ENCODE measurements around the gene FBN1. TPM values are rescaled to one million over a fixed set of nuclear protein-coding genes. Genes with fewer than 3 reads are reported as not detected.

Gene FBN1
- total and polyA plus RNA-seq, 2 of the 13 experiments (the other 11 are each of a cell fraction or from before 2014, with no cell fraction given): 1.5 to 3.0 TPM

DNA sequence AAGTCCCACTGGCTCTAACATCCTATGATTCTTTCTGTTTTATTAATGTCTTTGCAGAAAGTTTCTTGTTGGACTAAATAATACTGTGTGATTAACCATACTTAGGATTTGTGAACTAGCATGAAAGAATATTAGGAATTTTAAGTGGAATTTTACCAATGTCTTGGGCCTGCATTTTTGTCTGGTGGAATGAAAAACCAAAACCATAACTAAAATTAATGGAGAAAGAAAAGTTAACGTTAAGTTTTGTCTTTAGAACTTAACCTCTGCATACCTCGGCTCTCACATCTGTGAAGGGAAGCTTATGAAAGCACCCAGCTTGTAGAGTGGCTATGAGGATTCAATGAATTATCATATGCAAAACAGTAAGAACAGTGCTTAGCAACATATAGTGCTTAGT is 6.5 kb downstream of the FBN1 start (continued):
- TF ChIP-seq ELF4 (CRISPR knock-in tag; IDR thresholded peaks at IDR 0.05; ENCODE audit: borderline replicate concordance): no peak
- no peak for TF ChIP-seq ZNF569 (CRISPR knock-in tag; IDR thresholded peaks at IDR 0.05; ENCODE audit: borderline replicate concordance)
- TF ChIP-seq ZBTB21 (CRISPR knock-in tag; IDR thresholded peaks at IDR 0.05): no peak
- TF ChIP-seq CBX2 (IDR thresholded peaks at IDR 0.05; ENCODE audit: low read depth, low read length): no peak
- no peak for TF ChIP-seq CBX2 (CRISPR knock-in tag; IDR thresholded peaks at IDR 0.05; ENCODE audit: low read depth)
- TF ChIP-seq, protein P1, sequence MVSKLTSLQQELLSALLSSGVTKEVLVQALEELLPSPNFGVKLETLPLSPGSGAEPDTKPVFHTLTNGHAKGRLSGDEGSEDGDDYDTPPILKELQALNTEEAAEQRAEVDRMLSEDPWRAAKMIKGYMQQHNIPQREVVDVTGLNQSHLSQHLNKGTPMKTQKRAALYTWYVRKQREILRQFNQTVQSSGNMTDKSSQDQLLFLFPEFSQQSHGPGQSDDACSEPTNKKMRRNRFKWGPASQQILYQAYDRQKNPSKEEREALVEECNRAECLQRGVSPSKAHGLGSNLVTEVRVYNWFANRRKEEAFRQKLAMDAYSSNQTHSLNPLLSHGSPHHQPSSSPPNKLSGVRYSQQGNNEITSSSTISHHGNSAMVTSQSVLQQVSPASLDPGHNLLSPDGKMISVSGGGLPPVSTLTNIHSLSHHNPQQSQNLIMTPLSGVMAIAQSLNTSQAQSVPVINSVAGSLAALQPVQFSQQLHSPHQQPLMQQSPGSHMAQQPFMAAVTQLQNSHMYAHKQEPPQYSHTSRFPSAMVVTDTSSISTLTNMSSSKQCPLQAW (CRISPR knock-in tag; IDR thresholded peaks at IDR 0.05): no peak
- no peak for TF ChIP-seq ARNT (IDR thresholded peaks at IDR 0.05)

DNA sequence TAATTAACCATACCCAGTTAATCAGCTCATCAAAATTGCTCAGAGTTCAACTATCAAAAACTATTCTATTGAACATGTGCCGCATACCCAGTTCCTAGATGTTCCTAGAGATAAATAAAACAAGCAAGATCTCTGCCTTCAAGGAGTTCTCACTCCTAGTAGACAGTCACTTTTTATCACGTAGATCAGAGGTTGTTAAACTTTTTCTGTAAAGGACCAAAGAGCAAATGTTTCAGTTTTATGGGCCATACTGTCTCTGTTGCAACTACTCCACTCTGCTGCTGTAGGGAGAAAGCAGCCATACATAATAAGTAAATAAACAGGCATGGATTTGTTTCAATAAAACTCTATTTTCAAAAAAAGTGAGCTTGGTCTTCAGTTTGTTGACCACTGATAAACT is 7.9 kb downstream of the FBN1 start:
- no peaks in the 10 kb centered on the region for H3K27me3 ChIP-seq (ENCODE audit: control insufficient read depth in 1 of 2, insufficient read depth in 2 of 2, low read length in 2 of 2)
- ChIA-PET POLR2A (no interaction called here), CTCF (ENCODE audit: low intra/inter-chr PET ratio, low total read pairs) (no interaction called here)
- H3K27ac ChIP-seq (ENCODE audit: extremely low read length, insufficient read depth, low read length): no peak overlapping the region
- H3K4me1 ChIP-seq (ENCODE audit: insufficient read depth, low read length): no peaks in the 10 kb centered on the region
- WGBS (ENCODE audit: low lambda C conversion rate): 26% methylated on average over 2 of the region's 2 CpGs
- no peak for FAIRE-seq
- no TSS peak for BruUV-seq (replicated peaks)
- in situ Hi-C loops (cut with HindIII; ENCODE audit: extremely low pct_ligation_motif_present, low pct_unique_long_range_greater_than_20kb): no loop called here
- H3K4me2 ChIP-seq (ENCODE audit: low read depth, low read length): no peak overlapping the region
- no peaks in the 10 kb centered on the region for H4K20me1 ChIP-seq (ENCODE audit: insufficient read depth, low read length)
- no peak overlapping the region for H2AFZ ChIP-seq (ENCODE audit: low read length)
- no peak for DNase-seq (ENCODE audit: low spot score)
- no peaks in the 10 kb centered on the region for H3K36me3 ChIP-seq (replicated peaks in 1 of 2; ENCODE audit: control insufficient read depth in 1 of 2, insufficient read depth in 2 of 2, low read length in 2 of 2)
- ATAC-seq: no peak
- H3K9ac ChIP-seq (ENCODE audit: insufficient read depth, low read depth, low read length): no peak overlapping the region
- no peaks in the 10 kb centered on the region for H3K9me3 ChIP-seq (ENCODE audit: low read length)
- intact Hi-C loops (cut with micrococcal nuclease; ENCODE audit: unreplicated experiment): no loop called here
- no peak overlapping the region for H3K4me3 ChIP-seq (replicated peaks in 1 of 3; ENCODE audit: insufficient read depth in 1 of 3, low read depth in 2 of 3, low read length in 3 of 3)
- H3K79me2 ChIP-seq (ENCODE audit: insufficient read depth, low read length): no peaks in the 10 kb centered on the region
- TF ChIP-seq POLR2G (IDR thresholded peaks at IDR 0.05; ENCODE audit: low read depth, low read length) (no peak), RBAK (CRISPR knock-in tag; IDR thresholded peaks at IDR 0.05) (no peak), NAIF1 (CRISPR knock-in tag; IDR thresholded peaks at IDR 0.05; ENCODE audit: borderline replicate concordance) (no peak), SOX6 (IDR thresholded peaks at IDR 0.05) (no peak), SOX6 (CRISPR knock-in tag; IDR thresholded peaks at IDR 0.05) (no peak), MED1 (CRISPR knock-in tag; IDR thresholded peaks at IDR 0.05) (no peak), ZNF446 (CRISPR knock-in tag; IDR thresholded peaks at IDR 0.05) (no peak), ZC3H13 (CRISPR knock-in tag; IDR thresholded peaks at IDR 0.05) (no peak), NFE2L1 (CRISPR knock-in tag; IDR thresholded peaks at IDR 0.05; ENCODE audit: borderline replicate concordance) (no peak)
- TF ChIP-seq, protein P2, sequence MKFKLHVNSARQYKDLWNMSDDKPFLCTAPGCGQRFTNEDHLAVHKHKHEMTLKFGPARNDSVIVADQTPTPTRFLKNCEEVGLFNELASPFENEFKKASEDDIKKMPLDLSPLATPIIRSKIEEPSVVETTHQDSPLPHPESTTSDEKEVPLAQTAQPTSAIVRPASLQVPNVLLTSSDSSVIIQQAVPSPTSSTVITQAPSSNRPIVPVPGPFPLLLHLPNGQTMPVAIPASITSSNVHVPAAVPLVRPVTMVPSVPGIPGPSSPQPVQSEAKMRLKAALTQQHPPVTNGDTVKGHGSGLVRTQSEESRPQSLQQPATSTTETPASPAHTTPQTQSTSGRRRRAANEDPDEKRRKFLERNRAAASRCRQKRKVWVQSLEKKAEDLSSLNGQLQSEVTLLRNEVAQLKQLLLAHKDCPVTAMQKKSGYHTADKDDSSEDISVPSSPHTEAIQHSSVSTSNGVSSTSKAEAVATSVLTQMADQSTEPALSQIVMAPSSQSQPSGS (CRISPR knock-in tag; IDR thresholded peaks at IDR 0.05): no peak
- TF ChIP-seq, protein P3, sequence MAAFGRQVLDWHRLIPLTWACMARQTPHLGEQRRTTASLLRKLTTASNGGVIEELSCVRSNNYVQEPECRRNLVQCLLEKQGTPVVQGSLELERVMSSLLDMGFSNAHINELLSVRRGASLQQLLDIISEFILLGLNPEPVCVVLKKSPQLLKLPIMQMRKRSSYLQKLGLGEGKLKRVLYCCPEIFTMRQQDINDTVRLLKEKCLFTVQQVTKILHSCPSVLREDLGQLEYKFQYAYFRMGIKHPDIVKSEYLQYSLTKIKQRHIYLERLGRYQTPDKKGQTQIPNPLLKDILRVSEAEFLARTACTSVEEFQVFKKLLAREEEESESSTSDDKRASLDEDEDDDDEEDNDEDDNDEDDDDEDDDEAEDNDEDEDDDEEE (CRISPR knock-in tag; IDR thresholded peaks at IDR 0.05): no peak
- TF ChIP-seq, protein P4, sequence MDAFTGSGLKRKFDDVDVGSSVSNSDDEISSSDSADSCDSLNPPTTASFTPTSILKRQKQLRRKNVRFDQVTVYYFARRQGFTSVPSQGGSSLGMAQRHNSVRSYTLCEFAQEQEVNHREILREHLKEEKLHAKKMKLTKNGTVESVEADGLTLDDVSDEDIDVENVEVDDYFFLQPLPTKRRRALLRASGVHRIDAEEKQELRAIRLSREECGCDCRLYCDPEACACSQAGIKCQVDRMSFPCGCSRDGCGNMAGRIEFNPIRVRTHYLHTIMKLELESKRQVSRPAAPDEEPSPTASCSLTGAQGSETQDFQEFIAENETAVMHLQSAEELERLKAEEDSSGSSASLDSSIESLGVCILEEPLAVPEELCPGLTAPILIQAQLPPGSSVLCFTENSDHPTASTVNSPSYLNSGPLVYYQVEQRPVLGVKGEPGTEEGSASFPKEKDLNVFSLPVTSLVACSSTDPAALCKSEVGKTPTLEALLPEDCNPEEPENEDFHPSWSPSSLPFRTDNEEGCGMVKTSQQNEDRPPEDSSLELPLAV (CRISPR knock-in tag; conservative IDR thresholded peaks at IDR 0.05; ENCODE audit: low read depth): no peak
